ENCODE measurements around the gene CCDC169.
"Not testable (repeated sequence)": the region's sequence is repeated elsewhere in the genome, so short reads cannot be mapped to it uniquely, and the experiment has no call there.

Gene CCDC169

GRCh38 chr13:36313047-36313969, 15.7 kb upstream of the CCDC169 start:
- DNase-seq = no peak

DNA sequence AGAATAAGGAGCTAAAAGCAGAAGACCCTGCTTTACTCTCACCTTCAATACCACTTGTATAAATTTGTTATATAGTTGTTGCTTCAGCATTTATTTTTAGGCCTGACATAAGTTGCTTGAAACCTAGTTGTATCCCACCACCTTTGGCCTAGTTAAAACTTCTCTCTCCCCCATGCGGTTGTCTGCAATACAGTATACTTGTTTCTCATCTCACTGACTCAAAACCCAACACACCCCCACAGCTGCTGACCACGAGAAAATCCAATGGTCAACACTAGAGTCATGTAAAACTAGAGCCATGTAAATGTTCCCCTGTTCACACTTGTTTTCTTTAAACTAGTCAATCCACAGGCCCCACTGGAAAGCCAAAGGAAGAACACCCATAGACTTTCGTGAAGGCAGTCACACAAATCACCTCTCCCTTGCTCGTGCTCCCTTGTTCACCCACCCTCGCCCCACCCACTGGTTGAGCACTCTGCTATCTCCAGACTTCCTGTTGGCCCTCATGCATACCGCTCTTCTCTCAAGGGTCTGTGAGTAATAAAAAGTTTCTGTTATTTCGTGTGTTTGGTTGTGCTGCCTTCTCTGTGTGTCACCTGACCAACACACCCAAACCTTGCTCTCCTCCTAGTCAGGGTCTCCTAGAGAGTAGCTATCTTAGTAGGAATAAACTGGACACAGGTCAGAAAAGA, 12.9 kb upstream of the CCDC169 start:
- DNase-seq = no peak

- DNase-seq = no peak
Measured at GRCh38 chr13:36302289-36302688, 4.7 kb upstream of the CCDC169 start.

- DNase-seq = not testable (repeated sequence)
Measured at GRCh38 chr13:36299469-36299868, 1.9 kb upstream of the CCDC169 start.

GRCh38 chr13:36298535-36299068, 988 bp upstream of the CCDC169 start:
- peak; percentile 10 for DNase-seq

DNA sequence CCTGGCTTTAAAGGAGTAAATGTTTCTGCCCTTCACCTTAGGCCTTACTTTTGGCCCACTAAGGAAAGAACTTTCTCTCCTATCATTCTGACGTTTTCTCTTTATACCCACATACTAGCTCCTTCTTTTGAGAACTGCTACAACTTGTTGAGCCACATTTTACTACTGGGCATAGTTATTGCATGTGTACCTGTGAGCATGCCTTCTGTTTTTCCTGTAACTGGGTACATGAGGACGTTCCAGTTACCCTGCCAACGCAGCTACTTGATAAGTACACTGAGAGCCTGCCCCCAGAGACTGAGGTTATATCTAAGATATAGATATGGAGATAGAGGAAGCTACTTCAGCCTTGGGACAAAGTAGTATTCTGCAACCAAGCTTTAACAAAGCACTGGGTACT, 3.5 kb downstream of the CCDC169 start:
- DNase-seq = no peak

- no peak for DNase-seq
Measured at GRCh38 chr13:36293497-36293896, 4.1 kb downstream of the CCDC169 start.

DNA sequence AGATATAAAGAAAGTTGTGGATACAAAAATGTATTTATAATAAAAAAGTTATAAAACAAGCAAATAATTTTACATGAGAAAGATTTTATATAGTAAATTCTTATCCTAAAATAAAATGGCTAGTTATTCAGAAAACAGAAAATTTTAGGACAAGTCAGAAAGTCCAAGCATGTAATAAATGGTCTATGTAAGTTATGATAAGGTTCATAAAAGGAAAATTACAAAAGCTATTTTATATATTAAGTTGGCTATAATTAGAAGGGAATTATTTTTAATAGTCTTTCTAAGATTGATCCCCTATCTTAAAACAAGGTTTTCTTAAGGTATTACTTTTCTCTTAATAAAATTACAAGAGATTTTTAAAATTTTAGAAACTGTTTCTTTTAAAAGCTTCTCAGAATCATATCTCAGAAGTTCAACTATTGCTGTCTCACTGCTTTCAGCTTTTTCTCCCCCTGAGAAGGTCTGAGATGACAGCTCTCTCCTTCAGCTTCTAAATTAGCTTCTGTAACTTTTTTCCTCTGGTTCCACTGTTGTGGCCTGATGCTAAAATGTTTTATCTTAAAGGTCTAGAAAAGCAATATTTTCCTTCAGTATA, 8.7 kb downstream of the CCDC169 start:
- DNase-seq = no peak

DNA sequence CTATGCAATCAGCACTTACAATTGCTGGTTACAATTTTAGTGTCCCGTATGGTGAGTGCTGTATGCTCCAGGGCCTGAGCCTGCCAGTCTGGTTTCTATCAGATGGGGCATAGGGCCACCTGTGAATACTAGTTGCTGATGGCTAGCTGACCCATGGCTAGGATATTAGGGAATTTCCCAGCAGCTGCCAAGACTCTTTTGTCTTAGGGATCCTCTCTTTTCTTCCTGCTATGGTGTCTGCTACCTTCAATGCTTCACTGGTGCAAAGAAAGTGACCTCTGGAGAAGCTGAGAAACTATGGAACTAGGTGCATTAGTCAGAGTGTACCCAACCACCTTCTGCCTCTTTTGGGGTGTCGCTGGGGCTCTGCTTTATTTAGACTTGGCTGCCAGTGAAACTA, 11.6 kb downstream of the CCDC169 start:
- no peak for DNase-seq

DNA sequence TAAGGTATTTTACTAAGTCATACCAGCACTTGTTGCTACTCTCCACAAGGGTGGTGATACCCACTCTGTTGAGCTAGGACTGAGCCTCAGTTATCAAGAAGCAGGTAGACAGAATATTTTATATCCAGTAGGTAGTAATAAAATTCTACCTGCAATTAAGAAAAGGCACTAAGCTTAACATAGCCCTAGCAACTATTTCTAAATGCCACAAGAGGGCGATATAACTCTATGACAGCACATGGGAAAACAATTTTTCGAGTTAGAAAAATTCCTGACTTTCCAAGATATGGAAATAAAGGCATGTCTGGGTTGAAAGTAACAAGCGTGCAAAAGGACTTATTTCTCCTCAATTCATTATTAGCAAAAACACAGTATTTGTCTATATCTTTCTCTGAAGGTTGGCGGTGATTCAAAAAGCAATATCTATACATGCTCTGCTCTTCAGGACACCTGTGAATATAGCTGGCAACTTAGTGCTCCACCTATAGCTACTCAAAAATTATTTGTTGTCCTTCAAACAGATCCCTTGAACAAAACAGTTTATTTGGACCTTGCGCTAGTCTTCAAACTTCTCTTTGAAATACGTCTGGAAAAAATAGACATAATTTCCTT, 14.7 kb downstream of the CCDC169 start:
- peak; percentile 27 for DNase-seq

DNA sequence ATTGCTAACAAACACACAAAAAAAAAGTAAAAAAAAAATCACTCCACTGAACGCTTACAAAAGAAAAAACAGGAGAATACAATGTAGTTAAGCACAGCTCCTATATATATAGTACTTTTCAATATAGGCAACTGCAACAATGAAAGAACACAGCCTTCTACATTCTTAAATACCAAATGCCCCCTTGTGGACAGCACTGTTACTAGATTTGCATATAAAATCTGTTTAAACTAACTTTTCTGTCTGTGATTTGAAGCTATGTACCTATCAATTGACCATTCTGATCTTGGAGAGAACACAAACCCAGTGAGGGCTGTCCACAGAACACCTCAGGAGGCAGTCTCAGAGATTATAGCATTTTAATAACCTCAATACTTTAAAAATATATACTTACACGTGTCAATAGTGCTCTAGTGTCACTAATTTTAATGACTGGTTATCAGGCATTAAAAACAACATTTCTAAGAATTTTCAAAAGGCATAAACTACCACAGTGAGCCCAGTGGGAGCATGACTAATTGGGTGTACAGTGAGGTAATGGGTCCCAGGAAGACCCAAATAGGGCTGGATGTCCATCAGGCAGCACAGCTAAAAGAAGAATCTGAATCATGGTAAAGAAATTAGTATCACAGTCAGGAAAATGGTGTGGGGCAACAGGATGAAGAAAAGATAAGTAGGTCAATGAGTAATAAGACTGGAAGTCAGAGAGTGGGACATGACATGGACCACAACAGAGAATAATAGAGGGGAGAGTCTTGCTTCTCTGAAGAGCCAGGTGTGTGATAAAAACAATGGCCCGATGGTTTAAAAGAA, 22.2 kb downstream of the CCDC169 start:
- DNase-seq = peak; percentile 65

DNA sequence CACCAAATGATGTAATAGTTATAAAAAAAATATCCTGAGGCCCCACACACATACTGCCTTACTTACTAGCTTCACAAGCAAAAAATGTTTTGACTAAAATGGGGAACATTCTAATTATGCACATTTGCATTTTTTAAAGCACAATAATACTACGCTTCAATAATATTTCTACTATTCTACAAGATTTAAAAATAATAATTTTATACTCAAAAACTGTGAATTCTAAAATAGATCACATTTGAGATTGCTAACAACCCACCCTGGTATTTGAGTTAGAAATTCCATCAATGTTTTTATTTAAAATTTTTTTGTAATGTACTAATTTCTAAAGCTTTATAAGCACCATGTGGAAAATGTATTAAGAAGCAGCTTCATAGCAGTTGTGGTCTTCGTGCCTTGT, 24.2 kb downstream of the CCDC169 start:
- DNase-seq = no peak

DNA sequence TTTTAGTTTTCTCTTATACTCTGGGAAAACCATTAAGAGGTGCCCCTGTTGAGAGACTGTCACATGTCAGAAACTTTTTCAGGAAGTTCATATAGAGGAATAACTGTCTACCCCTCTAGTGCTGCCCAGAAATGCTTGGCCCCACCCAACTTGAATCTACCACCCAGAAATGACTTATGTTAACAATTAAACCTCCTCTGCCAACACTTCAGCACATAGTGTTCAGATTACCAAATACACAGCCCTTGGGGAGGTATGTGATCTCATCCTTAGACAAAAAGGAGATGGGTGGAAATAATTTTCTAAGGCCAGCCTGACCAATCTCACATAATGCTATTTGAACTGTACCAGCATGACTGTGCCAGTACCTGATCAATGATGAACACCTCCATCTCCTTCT, 35.6 kb downstream of the CCDC169 start:
- no peak for DNase-seq

- no peak for DNase-seq
Measured at GRCh38 chr13:36261011-36261410, 36.6 kb downstream of the CCDC169 start.

DNA sequence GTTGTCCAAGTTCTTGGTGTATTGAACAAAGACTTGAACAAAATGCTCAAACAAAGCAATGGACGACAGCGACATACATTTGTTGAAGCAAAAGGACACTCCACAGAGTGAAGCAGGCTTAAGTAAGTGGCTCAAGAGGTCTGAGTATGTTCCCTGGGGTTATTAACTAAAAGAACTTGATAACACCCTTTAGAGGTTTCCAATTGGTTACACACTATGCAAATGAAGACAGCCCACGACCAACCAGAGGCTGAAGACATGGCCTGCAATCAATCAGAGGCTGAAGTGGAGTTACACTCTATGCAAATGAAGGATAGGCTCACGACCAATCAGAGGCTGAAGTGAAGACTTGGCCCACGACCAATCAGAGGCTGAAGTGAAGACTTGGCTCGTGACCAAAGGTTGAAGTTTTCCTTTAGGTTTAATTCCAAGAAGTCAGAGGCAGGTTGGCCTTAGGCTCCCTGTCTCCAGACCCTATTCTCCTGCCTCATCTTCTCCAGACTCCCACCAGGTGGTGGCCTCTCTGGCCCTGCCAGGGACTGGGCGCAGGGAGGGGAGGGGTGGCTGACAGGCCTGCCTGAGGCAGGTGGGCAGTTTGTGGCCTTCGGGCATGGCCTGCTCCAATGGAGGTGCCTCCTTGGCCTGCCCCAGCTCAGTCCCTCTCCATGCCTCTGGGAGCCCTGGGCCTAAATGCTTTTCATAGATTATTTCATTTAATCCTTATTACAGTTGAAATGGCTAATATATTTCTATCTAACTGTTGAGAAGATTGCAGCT, 38.1 kb downstream of the CCDC169 start:
- no peak for DNase-seq

- DNase-seq = no peak
Measured at GRCh38 chr13:36258831-36259230, 38.8 kb downstream of the CCDC169 start.

DNA sequence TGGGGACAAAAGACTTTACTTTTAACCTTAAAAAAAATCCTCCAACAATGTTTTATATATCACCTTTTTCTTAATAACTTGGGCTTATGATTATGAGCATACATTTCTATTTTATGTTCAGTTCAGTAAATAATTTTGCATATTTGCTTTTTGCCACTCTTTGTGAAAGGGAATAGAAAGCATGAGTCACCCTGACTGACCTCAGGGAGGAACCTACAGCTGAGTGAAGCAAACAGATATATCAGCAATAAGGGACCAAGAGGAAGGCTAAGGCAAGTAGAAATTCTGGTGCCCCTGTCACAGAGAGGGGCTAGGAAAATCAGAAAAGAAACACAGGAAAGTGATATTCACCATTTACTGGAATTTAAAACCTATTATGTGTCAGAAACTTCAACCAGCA, 46.1 kb downstream of the CCDC169 start:
- no peak for DNase-seq

DNA sequence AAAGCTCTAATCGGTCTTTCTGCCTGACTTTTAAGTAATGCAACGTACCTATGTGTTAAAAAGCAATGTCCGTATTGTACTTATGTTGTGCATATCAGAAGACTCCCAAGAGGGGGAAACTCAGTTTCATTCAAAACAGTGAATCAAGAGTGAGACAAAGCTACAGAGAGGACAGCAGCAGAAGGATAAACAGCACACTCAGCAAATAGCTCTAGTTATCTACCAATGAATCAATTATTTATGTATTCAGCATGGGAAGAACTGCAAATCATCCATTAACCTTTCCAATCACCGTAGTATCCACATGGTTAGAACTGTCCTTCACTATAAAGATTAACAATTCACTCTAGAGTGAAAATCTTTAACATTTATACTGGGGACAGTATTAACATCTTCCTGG, 46.6 kb downstream of the CCDC169 start:
- no peak for DNase-seq

DNA sequence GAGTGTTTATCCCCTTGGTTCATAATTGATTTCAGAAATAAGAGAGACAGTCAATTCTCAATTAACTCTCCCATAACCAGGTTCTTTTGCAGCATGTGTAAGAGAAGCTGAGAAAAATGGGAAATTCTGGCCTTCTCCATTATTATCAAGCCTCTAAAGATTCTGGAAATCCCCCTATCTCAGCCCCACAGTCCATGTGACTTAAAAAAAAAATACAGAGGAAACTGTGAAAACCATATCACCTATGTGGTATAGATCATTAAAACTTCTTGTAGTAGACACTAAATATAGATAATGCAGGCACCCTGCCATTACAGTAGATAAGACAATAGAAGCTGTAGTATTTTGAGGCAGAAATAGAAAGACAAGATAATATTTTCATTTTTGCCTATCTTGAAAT, 48.9 kb downstream of the CCDC169 start:
- DNase-seq = no peak

DNA sequence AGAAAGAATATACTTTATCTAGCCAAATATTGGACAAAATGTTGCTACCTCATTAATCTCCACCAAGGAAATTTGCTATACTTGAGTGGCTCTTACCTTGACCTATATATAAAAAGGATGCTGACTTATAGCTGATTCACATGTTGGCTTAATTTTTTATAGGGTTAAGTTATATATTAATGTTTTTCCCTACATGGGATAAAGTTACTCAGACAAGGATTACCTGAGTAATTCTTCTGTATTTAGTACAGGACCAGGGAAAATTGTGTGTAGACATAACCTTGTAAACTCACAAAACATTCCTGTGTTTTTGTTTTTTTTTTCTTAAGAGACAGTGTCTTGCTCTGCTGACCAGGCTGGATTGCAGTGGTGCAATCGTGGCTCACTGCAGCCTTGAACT, 52.6 kb downstream of the CCDC169 start:
- DNase-seq = no peak

DNA sequence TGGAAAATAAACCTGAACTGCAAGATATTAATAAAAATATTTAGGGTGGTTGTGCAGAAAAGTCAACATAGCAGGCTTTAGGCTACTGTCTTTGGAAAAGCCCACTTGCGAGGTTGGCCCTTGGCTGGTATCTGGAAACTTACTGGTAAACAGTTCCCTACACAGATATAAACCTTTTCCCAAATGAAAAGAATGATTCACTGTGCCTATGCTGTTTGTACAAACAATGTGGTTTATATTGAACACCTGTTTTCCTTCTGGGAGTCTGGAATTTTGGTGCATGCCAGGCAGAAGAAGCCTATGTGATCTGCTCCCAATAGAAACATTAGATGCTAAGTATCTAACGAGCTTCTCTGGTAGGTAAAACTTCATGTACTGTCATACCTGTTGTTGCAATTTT, 53.5 kb downstream of the CCDC169 start:
- DNase-seq = no peak
